H9 (cell line): ENCODE measurements around the gene UNC119. TPM values are rescaled to one million over a fixed set of nuclear protein-coding genes. Genes with fewer than 3 reads are reported as not detected.

ENCODE experiments used
- DNase-seq: peaks from one replicate; pipeline ENCODE4 v3.0.0-alpha.2; 2017
- H2AFZ ChIP-seq: one replicate; pipeline ENCODE4 v1.6.1; 2013; ENCODE audit warnings: mild to moderate bottlenecking, low read length, control low read depth, moderate library complexity
- H2AK5ac ChIP-seq: 2 replicates; pipeline ENCODE4 v1.6.1; 2013; ENCODE audit warnings: low read length, control low read depth, mixed read lengths; ENCODE audit not compliant: insufficient read length
- H2BK120ac ChIP-seq: one replicate; pipeline ENCODE4 v1.6.1; 2013; ENCODE audit warnings: low read depth, mild to moderate bottlenecking, low read length, control low read depth, inconsistent platforms; ENCODE audit not compliant: poor library complexity, severe bottlenecking
- H2BK12ac ChIP-seq: 2 replicates; pipeline ENCODE4 v1.6.1; 2013; ENCODE audit warnings: low read length, control low read depth, mixed read lengths, low read depth; ENCODE audit not compliant: insufficient read length
- H2BK15ac ChIP-seq: 2 replicates; pipeline ENCODE4 v1.6.1; 2013; ENCODE audit warnings: low read depth, low read length, control low read depth
- H2BK20ac ChIP-seq: one replicate; pipeline ENCODE4 v1.6.1; 2013; ENCODE audit warnings: low read depth, mild to moderate bottlenecking, low read length, control low read depth, inconsistent platforms; ENCODE audit not compliant: poor library complexity, severe bottlenecking
- H2BK5ac ChIP-seq: 2 replicates; pipeline ENCODE4 v1.6.1; 2013; ENCODE audit warnings: low read length, control low read depth, mixed read lengths; ENCODE audit not compliant: insufficient read length
- H3K14ac ChIP-seq: 2 replicates; pipeline ENCODE4 v1.6.1; 2013; ENCODE audit warnings: low read length, control low read depth; ENCODE audit not compliant: insufficient read depth
- H3K18ac ChIP-seq: 2 replicates; pipeline ENCODE4 v1.6.1; 2013; ENCODE audit warnings: low read depth, mild to moderate bottlenecking, mixed read lengths, low read length, control low read depth; ENCODE audit not compliant: insufficient read length
- H3K23ac ChIP-seq: 2 replicates; pipeline ENCODE4 v1.6.1; 2013; ENCODE audit warnings: low read length, control low read depth, mixed read lengths, low read depth; ENCODE audit not compliant: insufficient read length
- H3K23me2 ChIP-seq: 2 replicates; pipeline ENCODE4 v1.6.1; 2013; ENCODE audit warnings: low read depth, mild to moderate bottlenecking, mixed read lengths, low read length, control low read depth; ENCODE audit not compliant: insufficient read length, poor library complexity, severe bottlenecking
- H3K27ac ChIP-seq: 2 replicates; pipeline ENCODE4 v1.5.1; 2013; ENCODE audit warnings: low read length, control low read depth, mixed read lengths, low read depth; ENCODE audit not compliant: insufficient read length
- H3K27me3 ChIP-seq: 2 replicates; pipeline ENCODE4 v1.6.1; 2013; ENCODE audit warnings: low read length, control low read depth, inconsistent platforms; ENCODE audit not compliant: insufficient read depth
- H3K4ac ChIP-seq: 2 replicates; pipeline ENCODE4 v1.6.1; 2013; ENCODE audit warnings: low read depth, mild to moderate bottlenecking, control low read depth, inconsistent platforms, low read length, moderate library complexity
- H3K4me1 ChIP-seq: 2 replicates; pipeline ENCODE4 v1.6.1; 2013; ENCODE audit warnings: low read length, control low read depth, inconsistent platforms; ENCODE audit not compliant: insufficient read depth
- H3K4me2 ChIP-seq: 2 replicates; pipeline ENCODE4 v1.6.1; 2013; ENCODE audit warnings: low read length, control low read depth, mixed read lengths; ENCODE audit not compliant: insufficient read length, insufficient read depth
- H3K56ac ChIP-seq: 2 replicates; pipeline ENCODE4 v1.6.1; 2013; ENCODE audit warnings: low read depth, mild to moderate bottlenecking, mixed read lengths, low read length, control low read depth; ENCODE audit not compliant: insufficient read length
- H3K79me1 ChIP-seq: 2 replicates; pipeline ENCODE4 v1.6.1; 2013; ENCODE audit warnings: low read depth, mild to moderate bottlenecking, moderate library complexity, low read length, control low read depth, inconsistent platforms; ENCODE audit not compliant: insufficient read depth, poor library complexity, severe bottlenecking
- H3K79me2 ChIP-seq: 2 replicates; pipeline ENCODE4 v1.6.1; 2013; ENCODE audit warnings: low read length, control low read depth, inconsistent platforms; ENCODE audit not compliant: insufficient read depth
- H3K9ac ChIP-seq: 2 replicates; pipeline ENCODE4 v1.6.1; 2013; ENCODE audit warnings: low read length, control low read depth, mixed read lengths; ENCODE audit not compliant: insufficient read length; ENCODE audit errors: extremely low read depth
- H3K9me3 ChIP-seq: one replicate; pipeline ENCODE4 v1.6.1; 2013; ENCODE audit warnings: low read depth, low read length, inconsistent platforms; ENCODE audit not compliant: control insufficient read depth
- H3T11ph ChIP-seq: one replicate; pipeline ENCODE4 v1.6.1; 2013; ENCODE audit warnings: mild to moderate bottlenecking, low read length, control low read depth, inconsistent platforms
- H4K20me1 ChIP-seq: one replicate; pipeline ENCODE4 v1.6.1; 2013; ENCODE audit not compliant: control insufficient read depth, insufficient read length, insufficient read depth
- H4K5ac ChIP-seq: 2 replicates; pipeline ENCODE4 v1.6.1; 2013; ENCODE audit warnings: low read depth, mild to moderate bottlenecking, mixed read lengths, low read length, control low read depth; ENCODE audit not compliant: insufficient read length
- H4K8ac ChIP-seq: replicated peaks from 2 replicates; pipeline ENCODE4 v1.6.1; 2013; ENCODE audit warnings: low read length, control low read depth, mixed read lengths, low read depth; ENCODE audit not compliant: insufficient read length
- H4K91ac ChIP-seq: 2 replicates; pipeline ENCODE4 v1.6.1; 2013; ENCODE audit warnings: low read depth, mild to moderate bottlenecking, moderate library complexity, mixed read lengths, low read length, control low read depth; ENCODE audit not compliant: insufficient read length
- H3K27ac Mint-ChIP-seq, 3 experiments: 2 replicates in 2 of 3; 3 replicates in 1 of 3; pipeline ENCODE4 v1.8.0; 2020 to 2021; ENCODE audit warnings: mixed read lengths in 3 of 3, mild to moderate bottlenecking in 1 of 3, moderate library complexity in 1 of 3
- H3K27me3 Mint-ChIP-seq: 2 replicates; pipeline ENCODE4 v1.8.0; 2021; ENCODE audit warnings: low read depth, mild to moderate bottlenecking, moderate library complexity, mixed read lengths
- H3K36me3 Mint-ChIP-seq, 3 experiments: 2 replicates in 2 of 3; 3 replicates in 1 of 3; pipeline ENCODE4 v1.8.0; 2020 to 2021; ENCODE audit warnings: low read depth in 3 of 3, mixed read lengths in 3 of 3; ENCODE audit not compliant: insufficient read depth in 1 of 3
- H3K4me1 Mint-ChIP-seq, 2 experiments: 2 replicates each; pipeline ENCODE4 v1.8.0; 2020; ENCODE audit warnings: mixed read lengths in 2 of 2
- H3K4me3 Mint-ChIP-seq, 2 experiments: 2 replicates in 1 of 2; 3 replicates in 1 of 2; pipeline ENCODE4 v1.8.0; 2020 to 2021; ENCODE audit warnings: mild to moderate bottlenecking in 2 of 2, mixed read lengths in 2 of 2, moderate library complexity in 1 of 2
- H3K9me3 Mint-ChIP-seq, 2 experiments: 2 replicates in 1 of 2; 3 replicates in 1 of 2; pipeline ENCODE4 v1.8.0; 2020; ENCODE audit warnings: mild to moderate bottlenecking in 2 of 2, mixed read lengths in 2 of 2, moderate library complexity in 1 of 2
- WGBS: extraction: QIAGEN DNeasy Blood & Tissue Kit; methylation state at CpG from one replicate; pipeline ENCODE4 v1.1.7; 2013; ENCODE audit warnings: missing lambda C conversion rate, low lambda C conversion rate, mixed read lengths; ENCODE audit not compliant: insufficient read length; ENCODE audit errors: extremely low coverage; 5-methylcytosine and 5-hydroxymethylcytosine counted together
- total RNA-seq: library from RNA; stranded (reverse); gene quantifications from 2 replicates; pipeline ENCODE4 v1.2.1, GENCODE V29; 2021
- TF ChIP-seq, protein P1 (sequence below): fragments of 200-600 bp; sonication (generic); conservative IDR thresholded peaks from 3 replicates; pipeline ENCODE4 v1.8.0; 2021; ENCODE audit warnings: antibody characterized with exemption, mild to moderate bottlenecking

Gene UNC119
- total RNA-seq, 1 experiment from 2014 or later = 36.9 TPM

DNA sequence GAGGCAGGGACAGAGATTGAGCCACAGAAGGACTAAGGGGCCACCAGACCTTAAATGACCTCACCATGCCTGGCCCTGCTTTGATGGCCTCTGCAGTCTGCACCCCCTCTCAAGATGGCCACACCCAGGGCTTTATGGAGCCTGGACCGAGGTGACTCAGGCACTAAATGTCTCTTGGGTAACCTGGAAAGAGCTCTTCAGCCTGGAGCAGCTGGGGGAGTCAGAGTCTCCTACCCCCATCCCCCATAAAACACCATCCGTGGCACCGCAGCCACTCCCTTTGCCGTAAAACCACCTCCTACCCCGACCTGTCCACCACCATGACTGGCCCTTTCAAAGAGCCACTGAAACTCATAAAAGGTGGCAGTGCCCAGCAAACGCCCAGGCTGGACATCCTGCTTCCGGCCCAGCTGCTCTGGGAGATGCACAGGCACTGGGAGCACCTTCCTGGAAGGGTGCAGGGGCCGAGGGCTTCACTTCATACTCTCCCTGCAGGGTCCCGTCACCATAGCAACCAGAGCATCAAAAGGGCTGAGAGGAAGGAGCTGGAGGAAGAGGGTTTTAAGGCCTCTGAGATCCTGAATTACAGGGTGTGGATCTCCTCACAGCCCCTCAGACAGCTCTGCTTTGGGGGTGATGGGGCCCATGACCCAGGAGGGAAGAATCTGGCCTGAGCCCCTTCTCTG, 24.0 kb downstream of the UNC119 start:
- H2BK12ac ChIP-seq = no peak overlapping the region
- TF ChIP-seq, protein P1, sequence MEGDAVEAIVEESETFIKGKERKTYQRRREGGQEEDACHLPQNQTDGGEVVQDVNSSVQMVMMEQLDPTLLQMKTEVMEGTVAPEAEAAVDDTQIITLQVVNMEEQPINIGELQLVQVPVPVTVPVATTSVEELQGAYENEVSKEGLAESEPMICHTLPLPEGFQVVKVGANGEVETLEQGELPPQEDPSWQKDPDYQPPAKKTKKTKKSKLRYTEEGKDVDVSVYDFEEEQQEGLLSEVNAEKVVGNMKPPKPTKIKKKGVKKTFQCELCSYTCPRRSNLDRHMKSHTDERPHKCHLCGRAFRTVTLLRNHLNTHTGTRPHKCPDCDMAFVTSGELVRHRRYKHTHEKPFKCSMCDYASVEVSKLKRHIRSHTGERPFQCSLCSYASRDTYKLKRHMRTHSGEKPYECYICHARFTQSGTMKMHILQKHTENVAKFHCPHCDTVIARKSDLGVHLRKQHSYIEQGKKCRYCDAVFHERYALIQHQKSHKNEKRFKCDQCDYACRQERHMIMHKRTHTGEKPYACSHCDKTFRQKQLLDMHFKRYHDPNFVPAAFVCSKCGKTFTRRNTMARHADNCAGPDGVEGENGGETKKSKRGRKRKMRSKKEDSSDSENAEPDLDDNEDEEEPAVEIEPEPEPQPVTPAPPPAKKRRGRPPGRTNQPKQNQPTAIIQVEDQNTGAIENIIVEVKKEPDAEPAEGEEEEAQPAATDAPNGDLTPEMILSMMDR = no peak
- no peak overlapping the region for H4K91ac ChIP-seq

More for the DNA sequence above, 24.0 kb downstream of the UNC119 start:
- H3K4ac ChIP-seq = no peak overlapping the region
- no CpG with 5 or more reads among the region's 9 CpGs for WGBS
- no peak overlapping the region for H2AK5ac ChIP-seq
- H2BK20ac ChIP-seq = no peak overlapping the region
- no peaks in the 10 kb centered on the region for H3K23me2 ChIP-seq
- no peaks in the 10 kb centered on the region for H3K9me3 Mint-ChIP-seq
- H3K9me3 ChIP-seq = no peaks in the 10 kb centered on the region
- H4K8ac ChIP-seq = no peak overlapping the region
- H3K27ac Mint-ChIP-seq = no peak overlapping the region
- H3T11ph ChIP-seq = no peak overlapping the region
- H2BK5ac ChIP-seq = no peak overlapping the region
- no peaks in the 10 kb centered on the region for H3K79me1 ChIP-seq
- H3K79me2 ChIP-seq = no peaks in the 10 kb centered on the region
- no peak overlapping the region for H3K14ac ChIP-seq
- no peak overlapping the region for H3K56ac ChIP-seq
- H3K4me2 ChIP-seq = no peak overlapping the region
- no peak overlapping the region for H3K4me3 Mint-ChIP-seq
- H3K27me3 ChIP-seq = no peaks in the 10 kb centered on the region
- no peak overlapping the region for H4K5ac ChIP-seq
- no peak overlapping the region for H2BK120ac ChIP-seq
- no peak overlapping the region for H2AFZ ChIP-seq
- H3K4me1 ChIP-seq = no peaks in the 10 kb centered on the region
- no peaks in the 10 kb centered on the region for H3K36me3 Mint-ChIP-seq
- peaks cover 12% of the 10 kb centered on the region for H3K27me3 Mint-ChIP-seq
- H3K18ac ChIP-seq = no peak overlapping the region
- peaks cover 2 to 27% of the 10 kb centered on the region in 2 experiments; a peak in 3 of 4 replicates for H3K4me1 Mint-ChIP-seq
- H3K23ac ChIP-seq = no peak overlapping the region
- no peak for DNase-seq
- no peaks in the 10 kb centered on the region for H4K20me1 ChIP-seq
- no peak overlapping the region for H2BK15ac ChIP-seq
- no peak overlapping the region for H3K9ac ChIP-seq
- H3K27ac ChIP-seq = no peak overlapping the region
